Left kidney (tissue), 2 donors: Measurements from ENCODE around the gene PPM1E. TPM values are rescaled to one million over a fixed set of nuclear protein-coding genes. Genes with fewer than 3 reads are reported as not detected.

Experiments
- DNase-seq: peaks from one replicate; pipeline ENCODE4 v3.0.0-alpha.2; 2013
- polyA plus RNA-seq: library from polyadenylated mRNA; unstranded; fragments of 120-200 nt; gene quantifications from one replicate; pipeline ENCODE4 v1.2.1, GENCODE V29; 2013; ENCODE audit not compliant: insufficient read length

PPM1E gene
- polyA plus RNA-seq, 1 donor: 5.2 TPM

GRCh38 chr17:58996968-58997367, 241.3 kb downstream of the PPM1E start:
- no peak for DNase-seq

GRCh38 chr17:58997756-58998553, 242.3 kb downstream of the PPM1E start:
- DNase-seq: no peak

GRCh38 chr17:58998871-58999270, 243.2 kb downstream of the PPM1E start:
- no peak for DNase-seq

GRCh38 chr17:58999500-58999899, 243.8 kb downstream of the PPM1E start:
- DNase-seq: no peak

GRCh38 chr17:59000022-59000421, 244.4 kb downstream of the PPM1E start:
- no peak for DNase-seq

- DNase-seq: peak; percentile 48
These were observed 245.6 kb downstream of the PPM1E start for GRCh38 chr17:59001158-59001814.

GRCh38 chr17:59002126-59002525, 246.5 kb downstream of the PPM1E start:
- DNase-seq: no peak

GRCh38 chr17:59002848-59003247, 247.2 kb downstream of the PPM1E start:
- DNase-seq: no peak

- DNase-seq: no peak
These were observed 248.2 kb downstream of the PPM1E start for GRCh38 chr17:59003860-59004259.

GRCh38 chr17:59004338-59005111, 248.9 kb downstream of the PPM1E start:
- DNase-seq: peak; percentile 60

GRCh38 chr17:59007995-59008394, 252.3 kb downstream of the PPM1E start:
- DNase-seq: no peak

GRCh38 chr17:59008737-59009136, 253.1 kb downstream of the PPM1E start:
- no peak for DNase-seq

- DNase-seq: no peak
These were observed 254.4 kb downstream of the PPM1E start for GRCh38 chr17:59010026-59010425.

- no peak for DNase-seq
These were observed 256.3 kb downstream of the PPM1E start for GRCh38 chr17:59011975-59012374.

- DNase-seq: no peak
These were observed 262.4 kb downstream of the PPM1E start for GRCh38 chr17:59018019-59018418.

GRCh38 chr17:59024916-59025315, 269.3 kb downstream of the PPM1E start:
- no peak for DNase-seq

- no peak for DNase-seq
These were observed 270.7 kb downstream of the PPM1E start for GRCh38 chr17:59026176-59026939.

GRCh38 chr17:59027750-59028149, 272.1 kb downstream of the PPM1E start:
- DNase-seq: no peak

- DNase-seq: no peak
These were observed 272.7 kb downstream of the PPM1E start for GRCh38 chr17:59028328-59028727.

- DNase-seq: no peak
These were observed 275.2 kb downstream of the PPM1E start for GRCh38 chr17:59030811-59031210.
